NCI-H2171 treated with DMSO at 0.1 percent for 48 hours (cell line): ENCODE results near the gene TUBA1A.
A peak's percentile ranks its signal among the peaks of the same experiment; 100 is the strongest.
"Not testable (repeated sequence)": the region's sequence is repeated elsewhere in the genome, so short reads cannot be mapped to it uniquely, and the experiment has no call there.

ENCODE experiments used
- DNase-seq: peaks from one replicate; lab custom pipeline; 2025; lab: John Stamatoyannopoulos, UW

TUBA1A gene

GRCh38 chr12:49188916-49189367 is at the start of gene TUBA1A:
Gene TUBA1A (minus strand): TSS chr12:49189080. CDS start chr12:49188979, 101 bp downstream.
- peak; percentile 100 for DNase-seq

GRCh38 chr12:49236423-49236822 is 47.5 kb upstream of the TUBA1A start:
- DNase-seq, result no peak

- no peak for DNase-seq
Observed at GRCh38 chr12:49233842-49234526, 45.1 kb upstream of the TUBA1A start.

DNA sequence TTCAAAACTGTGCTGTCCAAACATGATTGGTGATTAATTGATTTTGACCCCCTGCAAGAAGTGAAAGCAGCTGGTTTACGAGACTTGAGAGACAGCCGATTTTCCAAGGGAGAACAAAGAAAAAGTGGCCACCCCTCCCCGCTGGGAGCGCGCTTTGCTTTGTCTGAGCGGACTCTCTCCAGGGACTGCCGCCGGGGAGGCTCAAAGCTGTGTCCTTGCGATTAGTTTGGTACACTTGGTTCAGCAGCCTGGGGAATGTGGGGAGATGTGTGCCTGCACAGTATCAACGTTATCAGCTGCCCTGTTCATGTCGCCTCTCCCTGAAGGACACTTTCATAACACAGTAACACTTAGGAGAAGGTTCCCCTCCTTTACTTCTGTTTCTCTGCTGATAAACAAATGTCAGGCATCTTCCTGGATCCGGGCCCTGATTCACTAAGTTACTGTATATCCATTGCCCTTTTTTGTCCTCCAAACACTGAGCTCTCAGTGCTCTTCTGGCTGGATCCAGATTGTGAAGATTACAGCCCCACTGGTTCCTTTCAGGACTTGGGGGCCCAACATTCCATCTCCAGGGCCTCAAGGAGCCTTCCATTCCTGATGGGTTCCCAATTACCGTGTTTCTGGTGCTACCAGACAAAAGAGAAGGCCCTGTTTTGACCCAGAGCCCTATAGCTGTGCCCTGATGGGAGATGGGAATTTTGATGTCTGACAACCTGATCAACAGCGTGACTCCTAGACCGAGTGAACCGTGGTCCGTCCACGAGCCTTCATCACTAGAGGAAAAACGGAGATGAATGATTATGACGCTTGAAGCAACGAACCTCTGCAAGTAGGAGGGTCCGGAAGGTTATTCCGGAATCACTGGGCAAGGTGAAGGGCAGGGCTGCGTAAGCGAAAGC is 44.3 kb upstream of the TUBA1A start:
- DNase-seq, result peak; percentile 90

GRCh38 chr12:49231878-49232655 is 43.2 kb upstream of the TUBA1A start:
- DNase-seq, result peak; percentile 64

GRCh38 chr12:49230805-49231194 is 41.9 kb upstream of the TUBA1A start:
- no peak for DNase-seq

DNA sequence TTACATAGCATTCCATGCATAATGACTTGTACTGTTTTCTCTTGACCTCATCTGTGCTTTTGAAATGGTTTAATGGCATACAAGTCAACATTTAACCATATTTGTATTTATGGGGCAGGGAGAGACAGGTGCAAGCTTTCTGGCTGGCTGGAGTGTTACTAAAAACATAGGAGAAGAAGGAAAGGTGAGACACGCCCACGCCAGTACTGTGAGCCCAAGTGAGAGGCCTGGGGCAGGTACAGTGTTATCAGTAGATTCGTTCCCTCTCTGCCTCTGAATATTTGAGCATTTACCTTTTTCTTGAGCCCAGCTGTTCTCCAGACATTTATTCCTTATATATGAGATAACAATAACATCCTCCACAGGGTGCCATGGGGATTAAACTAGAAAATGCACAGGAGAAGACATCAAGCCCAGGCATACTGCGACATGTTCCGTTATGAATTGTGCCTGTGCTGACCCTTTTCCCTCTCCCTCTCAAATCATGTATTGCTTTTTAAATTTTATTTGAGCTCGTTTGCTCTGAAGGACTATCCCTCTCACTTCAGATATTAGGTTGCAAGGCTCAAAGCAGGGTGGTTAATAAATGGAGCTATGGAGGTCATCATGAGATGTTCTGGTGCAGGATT is 41.4 kb upstream of the TUBA1A start:
- peak; percentile 65 for DNase-seq

DNA sequence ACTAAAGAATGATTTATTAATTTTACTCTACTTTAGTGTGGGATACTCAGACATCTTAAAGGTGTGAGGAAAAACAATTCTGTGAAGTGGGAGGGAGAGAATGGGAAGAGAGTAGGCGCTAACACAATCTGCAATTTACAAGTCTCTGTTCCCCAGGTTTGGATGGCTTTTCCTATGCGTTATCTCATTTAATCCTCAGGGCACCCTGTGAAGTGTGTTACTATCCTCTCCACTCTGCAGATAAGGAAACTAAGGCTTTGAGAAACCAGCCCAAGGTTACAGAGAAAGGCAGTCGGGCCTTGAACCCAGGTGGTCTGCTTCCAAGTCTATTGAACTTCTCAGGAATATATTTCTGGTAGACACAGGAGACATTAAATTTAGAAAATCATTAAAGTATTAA is 39.8 kb upstream of the TUBA1A start:
- peak; percentile 10 for DNase-seq

- peak; percentile 58 for DNase-seq
Observed at GRCh38 chr12:49227713-49228112, 38.8 kb upstream of the TUBA1A start.

GRCh38 chr12:49225576-49226166 is 36.8 kb upstream of the TUBA1A start:
- DNase-seq, result no peak

DNA sequence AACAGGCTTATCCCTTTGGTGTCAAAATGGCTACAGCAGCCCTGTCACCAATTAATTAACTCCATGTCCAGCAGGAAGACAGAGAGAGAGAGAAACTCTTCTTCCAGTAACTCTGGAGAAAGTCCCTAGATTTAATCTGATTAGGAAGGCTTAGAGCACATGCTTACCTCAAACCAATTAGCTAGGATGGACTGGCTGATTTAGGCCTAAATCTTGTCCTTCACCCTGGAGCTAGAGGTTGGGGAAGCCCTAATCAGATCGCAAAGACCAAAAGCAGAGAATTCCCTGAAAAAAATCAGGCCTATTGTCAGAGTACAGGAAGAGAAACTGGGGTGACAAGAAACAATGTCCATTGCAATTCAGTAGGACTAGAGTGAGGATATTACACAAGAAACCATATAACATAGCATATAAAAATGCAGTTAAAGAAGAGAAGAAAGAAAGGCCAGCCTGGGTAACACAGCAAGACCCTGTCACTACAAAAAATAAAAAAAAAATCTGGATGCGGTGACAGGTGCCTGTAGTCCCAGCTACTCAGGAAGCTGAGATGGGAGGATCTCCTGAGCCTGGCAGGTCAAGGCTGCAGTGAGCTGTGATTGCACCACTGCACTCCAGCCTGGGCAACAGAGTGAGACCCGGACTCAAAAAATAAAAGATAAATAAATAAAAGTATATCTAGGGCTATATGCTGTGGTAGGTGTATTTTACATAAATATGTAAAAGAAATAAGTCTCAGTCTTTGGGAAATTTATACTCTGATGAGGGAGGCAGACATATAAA is 34.9 kb upstream of the TUBA1A start:
- no peak for DNase-seq

DNA sequence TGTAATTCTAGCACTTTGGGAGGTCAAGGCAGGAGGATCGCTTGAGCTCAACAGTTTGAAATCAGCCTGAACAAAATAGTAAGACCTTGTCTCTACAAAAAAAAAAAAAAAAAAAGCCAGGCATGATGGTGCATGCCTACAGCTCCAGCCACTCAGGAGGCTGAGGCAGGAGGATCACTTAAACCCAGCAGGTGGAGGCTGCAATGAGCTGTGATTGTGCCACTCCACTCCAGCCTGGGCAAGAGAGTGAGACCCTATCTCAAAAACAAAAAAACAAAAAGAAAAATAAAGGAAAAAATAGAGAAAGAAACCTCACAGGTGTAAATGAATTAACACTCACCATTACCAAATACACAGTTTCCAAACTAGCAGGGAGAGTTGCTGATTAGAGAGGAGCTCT is 34.2 kb upstream of the TUBA1A start:
- no peak for DNase-seq

- DNase-seq, result no peak
Observed at GRCh38 chr12:49220972-49221371, 32.1 kb upstream of the TUBA1A start.

DNA sequence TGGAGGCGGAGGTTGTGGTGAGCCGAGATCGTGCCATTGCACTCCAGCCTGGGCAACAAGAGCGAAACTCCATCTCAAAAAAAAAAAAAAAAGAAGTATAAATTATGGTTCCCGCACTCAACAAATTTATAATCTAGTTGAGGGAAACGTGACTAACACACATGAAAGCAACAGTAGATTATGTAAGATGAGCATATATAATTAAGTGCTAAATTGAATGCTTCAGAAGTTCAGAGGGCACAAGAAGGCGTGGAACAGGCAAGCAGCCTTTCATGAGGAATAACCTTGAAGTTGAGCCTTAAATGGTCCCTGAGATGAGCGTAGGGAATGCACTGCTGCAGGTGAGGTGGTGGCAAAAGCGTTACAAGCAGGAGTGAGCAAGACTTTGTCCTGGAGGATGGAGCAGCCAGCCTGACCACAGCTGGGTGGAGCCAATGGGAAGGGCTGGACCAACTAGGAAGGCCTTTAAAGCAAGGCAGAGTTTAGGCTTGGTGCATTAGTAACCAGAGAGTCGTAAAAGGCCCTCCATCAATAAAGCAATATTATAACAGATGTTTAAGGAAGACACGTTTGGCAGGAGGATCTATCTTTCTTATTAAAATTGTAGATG is 30.6 kb upstream of the TUBA1A start:
- DNase-seq, result no peak

DNA sequence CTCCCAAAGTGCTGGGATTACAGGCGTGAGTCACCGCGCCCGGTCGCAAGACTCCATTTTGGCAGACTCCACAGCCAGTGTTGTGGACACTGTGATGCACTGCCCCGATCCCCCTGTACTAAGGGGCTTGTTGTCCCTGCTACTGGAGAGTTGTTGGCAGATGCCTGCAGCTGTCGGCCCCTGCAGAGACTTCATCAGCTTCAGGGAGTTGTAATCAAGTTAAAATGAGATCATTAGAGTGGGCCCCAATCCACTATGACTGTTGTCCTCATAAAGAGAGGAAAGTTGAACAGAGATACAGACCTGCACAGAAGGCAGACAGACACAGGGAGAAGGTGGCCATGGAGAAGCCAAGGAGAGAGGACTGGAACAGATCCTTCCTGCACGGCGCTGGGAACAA is 23.7 kb upstream of the TUBA1A start:
- DNase-seq, result no peak

GRCh38 chr12:49210703-49211102 is 21.8 kb upstream of the TUBA1A start:
- DNase-seq, result not testable (repeated sequence)

GRCh38 chr12:49208676-49209075 is 19.8 kb upstream of the TUBA1A start:
- no peak for DNase-seq

GRCh38 chr12:49208146-49208545 is 19.3 kb upstream of the TUBA1A start:
- DNase-seq, result no peak

- DNase-seq, result no peak
Observed at GRCh38 chr12:49206389-49206788, 17.5 kb upstream of the TUBA1A start.

GRCh38 chr12:49201595-49202295 is 12.9 kb upstream of the TUBA1A start:
- peak; percentile 77 for DNase-seq
